ENCODE measurements around the gene SLC25A12. TPM values are rescaled to one million over a fixed set of nuclear protein-coding genes. Genes with fewer than 3 reads are reported as not detected.

The SLC25A12 gene
- total RNA-seq, 1 donor from 2014 or later, result 20.5 TPM

GRCh38 chr2:171924170-171924942 is 30.3 kb upstream of the SLC25A12 start:
- peak overlapping the region; percentile 98 for H3K4me3 Mint-ChIP-seq
- H3K9me3 Mint-ChIP-seq, result no peaks in the 10 kb centered on the region
- H3K27ac Mint-ChIP-seq (ENCODE audit: unreplicated experiment), result peak overlapping the region; percentile 67
- no peak for TF ChIP-seq CTCF (conservative IDR thresholded peaks at IDR 0.05)
- no peaks in the 10 kb centered on the region for H3K27me3 Mint-ChIP-seq (ENCODE audit: low read depth)
- no peak for DNase-seq (ENCODE audit: low read depth, low spot score)
- peaks cover 7% of the 10 kb centered on the region for H3K36me3 Mint-ChIP-seq (ENCODE audit: low read depth)
- peaks cover 34% of the 10 kb centered on the region for H3K4me1 Mint-ChIP-seq

DNA sequence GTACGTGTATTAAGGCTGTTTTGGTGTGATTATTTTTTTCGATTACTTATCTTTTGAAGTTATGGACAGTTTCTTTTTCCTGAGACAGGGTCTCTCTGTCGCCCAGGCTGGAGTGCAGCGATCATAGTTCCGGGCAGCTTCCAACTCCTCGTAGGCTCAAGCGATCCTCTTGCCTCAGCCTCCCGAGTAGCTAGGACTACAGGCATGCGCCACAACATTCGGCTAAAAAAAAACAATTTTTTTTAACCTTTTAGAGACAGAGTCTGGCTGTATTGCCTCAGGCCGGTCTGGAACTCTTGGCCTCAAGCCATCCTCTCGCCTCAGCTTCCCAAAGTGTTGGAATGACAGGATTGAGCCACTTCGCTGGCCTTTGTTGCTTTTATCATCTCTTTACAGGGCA is 29.2 kb upstream of the SLC25A12 start:
- Mint-ChIP-seq H3K4me1 (peaks cover 34% of the 10 kb centered on the region), H3K27ac (ENCODE audit: unreplicated experiment) (peak overlapping the region; percentile 97), H3K4me3 (peak overlapping the region; percentile 98), H3K27me3 (ENCODE audit: low read depth) (no peaks in the 10 kb centered on the region), H3K36me3 (ENCODE audit: low read depth) (peaks cover 2% of the 10 kb centered on the region), H3K9me3 (no peaks in the 10 kb centered on the region)
- TF ChIP-seq CTCF (conservative IDR thresholded peaks at IDR 0.05), result no peak
- peak; percentile 1 for DNase-seq (ENCODE audit: low read depth, low spot score)

- DNase-seq (ENCODE audit: low read depth, low spot score), result peak; percentile 98
- Mint-ChIP-seq H3K36me3 (ENCODE audit: low read depth) (peaks cover 2% of the 10 kb centered on the region), H3K27me3 (ENCODE audit: low read depth) (no peaks in the 10 kb centered on the region), H3K9me3 (no peaks in the 10 kb centered on the region), H3K4me3 (peak within 1 kb of the TSS; percentile 98), H3K4me1 (peaks cover 34% of the 10 kb centered on the region), H3K27ac (ENCODE audit: unreplicated experiment) (peak within 1 kb of the TSS; percentile 97)
- no peak for TF ChIP-seq CTCF (conservative IDR thresholded peaks at IDR 0.05)
These were observed 28.4 kb upstream of the SLC25A12 start, which contains the start of gene HAT1 for GRCh38 chr2:171922230-171923022. HAT1 (plus strand) TSS chr2:171922461; CDS start chr2:171922501, 40 bp downstream.

DNA sequence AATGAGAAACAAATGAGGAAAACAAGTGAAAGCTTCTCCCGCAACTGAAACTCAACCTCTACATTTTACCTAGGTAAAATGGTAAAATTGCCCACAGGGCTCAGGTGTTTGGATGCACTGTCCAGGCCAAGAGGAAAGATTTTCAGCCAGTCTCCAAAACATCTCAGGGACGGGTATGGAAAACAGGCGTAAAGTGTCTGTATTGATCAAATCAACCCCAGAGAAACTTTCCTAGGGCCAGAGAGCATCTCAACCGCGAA is 27.9 kb upstream of the SLC25A12 start:
- Mint-ChIP-seq H3K4me1 (peaks cover 31% of the 10 kb centered on the region), H3K27me3 (ENCODE audit: low read depth) (no peaks in the 10 kb centered on the region), H3K4me3 (peak overlapping the region; percentile 98), H3K27ac (ENCODE audit: unreplicated experiment) (peak overlapping the region; percentile 90), H3K9me3 (no peaks in the 10 kb centered on the region), H3K36me3 (ENCODE audit: low read depth) (peaks cover 2% of the 10 kb centered on the region)
- no peak for TF ChIP-seq CTCF (conservative IDR thresholded peaks at IDR 0.05)
- DNase-seq (ENCODE audit: low read depth, low spot score), result no peak

DNA sequence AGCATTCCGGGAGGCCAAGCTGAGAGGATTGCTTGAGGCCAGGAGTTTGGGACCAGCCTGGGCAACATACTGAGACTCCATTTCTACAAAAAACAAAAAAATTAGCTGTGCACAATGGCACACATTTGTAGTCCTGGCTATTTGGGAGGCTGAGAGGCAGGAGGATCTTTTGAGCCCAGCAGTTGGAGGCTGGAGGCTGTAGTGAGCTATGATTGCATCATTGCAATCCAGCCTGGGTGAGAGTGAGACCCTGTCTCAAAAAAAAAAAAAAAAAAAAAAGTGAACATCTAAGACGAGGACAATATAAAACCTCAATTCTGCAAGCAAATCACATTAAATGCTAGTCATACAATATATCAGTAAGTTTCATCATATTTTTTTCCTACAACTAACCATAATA is 25.4 kb upstream of the SLC25A12 start:
- no peak for DNase-seq (ENCODE audit: low read depth, low spot score)
- H3K27ac Mint-ChIP-seq (ENCODE audit: unreplicated experiment), result no peak overlapping the region
- H3K4me1 Mint-ChIP-seq, result peaks cover 21% of the 10 kb centered on the region
- no peaks in the 10 kb centered on the region for H3K9me3 Mint-ChIP-seq
- no peaks in the 10 kb centered on the region for H3K27me3 Mint-ChIP-seq (ENCODE audit: low read depth)
- H3K4me3 Mint-ChIP-seq, result no peak overlapping the region
- peaks cover 2% of the 10 kb centered on the region for H3K36me3 Mint-ChIP-seq (ENCODE audit: low read depth)
- TF ChIP-seq CTCF (conservative IDR thresholded peaks at IDR 0.05), result no peak
